Ammon's horn (tissue), 1 donor: ENCODE data around the gene TENT4B.
"Not testable (repeated sequence)": the region's sequence is repeated elsewhere in the genome, so short reads cannot be mapped to it uniquely, and the experiment has no call there.

ENCODE experiments used
- DNase-seq: peaks from one replicate; pipeline ENCODE4 v3.0.0-alpha.2; 2016; ENCODE audit warnings: low spot score

Gene TENT4B

GRCh38 chr16:50234771-50235556 lies 81.9 kb downstream of the TENT4B start:
- DNase-seq: no peak

DNA sequence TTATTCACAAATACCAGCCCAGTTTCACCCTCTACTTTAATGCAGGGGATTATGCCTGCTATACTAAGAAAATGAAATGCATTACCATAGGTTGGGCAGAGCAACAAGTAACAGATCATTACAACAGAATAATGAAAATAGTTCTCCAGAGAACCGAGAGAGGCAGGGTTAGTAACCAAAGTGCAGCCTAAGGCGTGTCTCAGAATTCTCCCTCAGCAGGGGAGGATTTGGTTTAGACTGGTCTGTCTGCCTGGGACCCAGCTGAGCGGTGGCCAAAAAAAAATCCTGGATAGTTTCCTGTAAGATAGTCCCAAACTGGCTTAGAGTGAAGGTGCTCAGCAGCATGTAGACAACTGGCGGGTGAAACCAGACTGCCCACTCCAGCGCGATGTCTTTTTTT lies 82.5 kb downstream of the TENT4B start:
- no peak for DNase-seq

- no peak for DNase-seq
Observed at GRCh38 chr16:50238314-50238713, 85.2 kb downstream of the TENT4B start.

- no peak for DNase-seq
Observed at GRCh38 chr16:50238868-50239301, 85.8 kb downstream of the TENT4B start.

DNA sequence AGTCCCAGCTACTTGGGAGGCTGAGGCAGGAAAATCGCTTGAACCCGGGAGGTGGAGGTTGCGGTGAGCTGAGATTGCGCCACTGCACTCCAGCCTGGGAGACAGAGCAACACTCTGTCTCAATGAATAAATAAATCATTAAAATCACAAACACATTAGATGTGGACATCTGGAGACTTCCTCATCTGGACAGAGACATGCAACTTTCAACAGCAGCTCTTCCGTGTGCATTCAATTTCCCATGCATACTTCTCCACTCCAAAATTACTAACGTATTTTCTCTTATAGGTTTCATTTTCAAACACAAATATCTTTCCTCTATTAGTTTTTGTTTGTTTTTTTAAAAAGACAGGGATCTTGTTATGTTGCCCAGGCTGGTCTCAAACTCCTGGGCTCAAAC lies 89.9 kb downstream of the TENT4B start:
- DNase-seq: not testable (repeated sequence)

- DNase-seq: no peak
Observed at GRCh38 chr16:50244140-50244503, 91.0 kb downstream of the TENT4B start.

GRCh38 chr16:50244504-50245416 lies 91.7 kb downstream of the TENT4B start:
- DNase-seq: no peak

GRCh38 chr16:50245417-50246298 lies 92.6 kb downstream of the TENT4B start:
- DNase-seq: no peak

GRCh38 chr16:50246299-50247122 lies 93.4 kb downstream of the TENT4B start:
- DNase-seq: no peak

- no peak for DNase-seq
Observed at GRCh38 chr16:50247123-50247905, 94.2 kb downstream of the TENT4B start.

- DNase-seq: no peak
Observed at GRCh38 chr16:50247906-50248608, 95.0 kb downstream of the TENT4B start.

- no peak for DNase-seq
Observed at GRCh38 chr16:50248845-50249244, 95.7 kb downstream of the TENT4B start.

- no peak for DNase-seq
Observed at GRCh38 chr16:50251375-50252081, 98.4 kb downstream of the TENT4B start.

DNA sequence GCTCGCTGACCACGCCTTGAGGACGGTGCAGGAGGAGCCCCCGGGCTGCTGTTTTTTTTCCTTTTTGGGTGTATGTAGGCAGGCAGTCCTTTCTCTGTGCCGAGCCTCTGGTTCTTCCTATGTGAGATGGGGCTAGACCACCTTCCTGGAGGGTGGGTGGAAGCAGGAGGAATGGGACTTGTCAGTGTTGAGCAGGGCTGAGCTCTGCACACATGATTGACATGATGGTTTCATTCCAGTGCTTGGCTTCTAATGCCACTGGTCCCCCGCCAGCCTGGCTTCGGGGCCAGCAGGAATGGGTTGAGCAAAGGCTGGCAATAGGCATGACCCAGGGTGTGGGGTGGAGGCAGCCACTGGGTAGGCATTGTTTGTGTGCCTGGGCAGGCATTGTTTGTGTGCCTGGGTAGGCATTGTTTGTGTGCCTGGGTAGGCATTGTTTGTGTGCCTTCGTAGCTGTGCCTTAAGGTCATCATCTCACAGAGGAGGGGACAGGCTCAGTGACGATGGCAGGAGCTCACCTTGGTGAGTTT lies 99.0 kb downstream of the TENT4B start:
- peak; percentile 30 for DNase-seq

DNA sequence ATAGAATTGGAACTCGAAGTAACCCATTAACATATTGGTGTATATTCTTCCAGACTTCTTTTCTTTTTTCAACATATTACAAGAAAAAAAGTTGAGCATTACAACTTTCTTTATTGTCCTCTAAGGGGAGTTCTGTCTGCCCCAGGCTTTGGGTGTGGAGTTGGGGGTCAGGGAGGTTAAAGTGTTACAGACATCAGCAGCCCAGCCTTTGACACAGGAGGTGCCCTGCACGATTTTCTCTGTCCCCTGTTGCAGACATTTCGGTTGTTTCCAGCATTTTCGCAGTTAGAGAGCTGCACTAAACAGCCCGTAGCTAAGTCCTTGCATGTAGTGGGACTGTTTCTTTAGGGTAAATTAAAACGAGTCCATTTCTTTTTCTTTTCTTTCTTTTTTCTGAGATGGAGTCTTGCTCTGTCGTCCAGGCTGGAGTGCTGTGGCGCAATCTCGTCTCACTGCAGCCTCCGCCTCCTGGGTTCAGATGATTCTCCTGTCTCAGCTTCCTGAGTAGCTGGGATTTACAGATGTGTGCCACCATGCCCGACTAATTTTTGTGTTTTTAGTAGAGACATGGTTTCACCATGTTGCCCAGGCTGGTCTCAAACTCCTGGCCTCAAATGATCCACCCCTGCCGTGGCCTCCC lies 99.9 kb downstream of the TENT4B start:
- no peak for DNase-seq

DNA sequence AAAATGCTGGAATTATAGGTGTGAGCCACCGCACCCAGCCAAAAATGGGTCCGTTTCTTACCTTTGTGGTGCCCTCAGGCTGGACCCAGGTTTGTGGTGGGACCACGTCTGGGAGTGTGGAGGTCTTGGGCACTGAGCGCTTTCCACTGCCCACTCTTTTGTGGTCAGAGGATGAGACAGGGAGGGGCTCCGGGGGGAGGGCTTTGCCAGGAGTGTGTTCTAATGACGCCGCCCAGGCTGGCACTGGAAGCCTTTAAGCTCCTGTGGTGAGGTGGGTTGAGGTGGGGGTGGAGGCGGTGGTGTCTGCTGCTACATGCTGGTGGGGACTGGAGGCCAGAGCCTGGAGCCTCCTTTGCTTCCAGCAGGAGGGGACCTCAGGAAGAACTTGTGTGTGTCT lies 100.4 kb downstream of the TENT4B start:
- no peak for DNase-seq

DNA sequence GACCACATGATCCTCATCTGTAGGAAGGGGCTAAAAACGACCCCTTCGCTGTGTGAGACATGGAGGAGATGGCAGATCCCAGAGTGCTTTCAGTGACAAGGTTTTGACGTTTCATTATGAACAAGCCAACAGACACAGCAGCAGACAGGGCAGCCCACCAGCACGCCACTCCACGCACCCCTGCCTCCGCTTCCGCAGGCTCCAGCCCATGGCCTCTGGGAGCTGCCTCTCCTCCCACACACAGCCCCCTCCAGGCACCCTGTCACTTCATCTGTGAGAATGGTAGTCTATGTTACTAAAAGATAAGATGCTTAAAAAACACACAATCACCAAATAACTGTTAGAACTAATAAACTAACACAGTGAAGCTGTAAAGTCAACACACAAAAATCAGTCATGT lies 101.0 kb downstream of the TENT4B start:
- no peak for DNase-seq

DNA sequence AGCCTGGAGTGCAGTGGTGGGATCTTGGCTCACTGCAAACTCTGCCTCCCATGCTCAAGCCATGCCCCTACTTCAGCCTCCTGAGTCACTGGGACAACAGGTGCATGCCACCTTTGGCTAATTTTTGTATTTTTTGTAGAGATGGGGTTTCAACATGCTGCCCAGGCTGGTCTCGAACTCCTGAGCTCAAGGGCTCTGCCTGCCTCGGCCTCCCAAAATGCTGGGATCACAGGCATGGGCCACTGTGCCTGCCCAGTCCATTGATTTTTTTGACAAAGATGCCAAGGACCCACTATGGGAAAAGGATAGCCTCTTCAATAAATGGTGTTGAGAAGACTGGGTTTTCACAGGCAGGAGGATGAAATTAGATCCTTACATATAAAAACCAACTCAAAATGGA lies 102.4 kb downstream of the TENT4B start:
- no peak for DNase-seq
